Skin of body (tissue), 2 donors: Measurements from ENCODE around the gene HCAR1. TPM values are rescaled to one million over a fixed set of nuclear protein-coding genes. Genes with fewer than 3 reads are reported as not detected.
A peak's percentile ranks its signal among the peaks of the same experiment; 100 is the strongest.
"Not testable (repeated sequence)": the region's sequence is repeated elsewhere in the genome, so short reads cannot be mapped to it uniquely, and the experiment has no call there.

Experiments used
- DNase-seq: peaks from one replicate; lab custom pipeline; 2025; lab: John Stamatoyannopoulos, UW
- total RNA-seq: library from RNA; depleted of rRNA; stranded (reverse); fragments of >200 nt; gene quantifications from one replicate; pipeline ENCODE4 v1.2.3, GENCODE V29; 2014

Gene HCAR1
- total RNA-seq, 1 donor from 2014 or later = 1.9 TPM

DNA sequence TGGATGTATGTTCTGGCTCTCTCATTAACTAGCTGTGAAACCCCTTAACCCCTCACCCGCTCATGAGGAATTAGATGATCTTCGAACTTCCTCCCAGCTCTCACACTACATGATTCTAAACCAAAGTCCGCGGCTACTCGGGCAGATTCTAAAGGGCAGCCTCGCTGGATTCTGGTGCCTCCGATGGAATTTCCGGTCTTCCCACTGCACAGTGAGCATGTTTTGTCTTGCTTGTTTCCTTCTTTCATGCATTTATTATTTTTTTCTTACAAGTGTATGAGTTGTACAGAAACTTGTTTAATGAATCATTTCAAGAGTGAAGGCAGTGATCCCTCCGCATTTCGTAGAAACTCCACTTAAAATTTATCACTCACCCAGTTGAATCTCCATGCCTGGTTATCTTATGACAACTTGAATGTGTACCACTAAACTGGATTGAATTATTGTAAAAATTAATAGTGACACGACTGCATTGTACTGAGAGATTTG is 9.5 kb downstream of the HCAR1 start:
- DNase-seq = peak; percentile 14

DNA sequence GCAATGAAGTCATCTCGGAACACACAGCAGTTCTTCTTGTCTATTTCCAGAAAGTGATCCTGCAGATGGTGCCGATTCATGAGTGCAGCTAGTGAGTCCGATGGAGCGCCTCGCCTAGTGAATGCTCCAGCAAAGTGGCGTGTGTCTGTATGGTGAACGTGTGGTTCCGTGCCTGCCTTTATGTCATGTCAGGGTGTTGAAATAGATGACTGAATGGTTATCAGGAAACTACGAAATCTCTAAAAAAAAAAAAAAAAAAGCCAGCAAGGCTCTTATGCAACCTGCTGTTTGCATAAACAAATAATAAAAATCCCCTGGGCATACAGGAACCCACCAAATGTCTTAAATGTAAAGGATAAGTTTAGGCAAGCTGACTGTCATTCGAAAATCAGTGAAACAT is 14.0 kb downstream of the HCAR1 start, which contains the start of gene HCAR3:
Gene HCAR3, minus strand, starts transcription at position 154 of the 400 bp plus-strand sequence. Its CDS starts 74 bp downstream, at position 80.
- DNase-seq = not testable (repeated sequence)

DNA sequence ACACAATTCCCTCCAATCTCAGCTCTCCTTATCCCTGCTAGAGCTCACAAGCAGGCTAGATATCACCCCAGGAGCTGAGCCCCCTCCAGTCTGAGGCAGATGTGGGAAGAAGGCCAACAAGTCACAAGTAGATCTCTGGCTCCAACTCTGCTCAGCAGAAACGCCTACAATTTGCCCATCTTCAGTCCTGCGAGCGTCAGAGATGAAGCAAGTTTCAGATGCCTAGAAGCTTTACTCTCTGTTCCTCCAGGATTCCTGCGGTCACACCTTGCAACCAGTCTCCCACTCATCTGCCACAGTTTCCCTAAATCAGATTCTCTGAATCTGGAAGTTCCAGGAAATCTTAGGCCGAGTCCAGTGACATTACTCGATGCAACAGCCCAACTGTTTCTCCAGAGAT is 15.4 kb downstream of the HCAR1 start:
- not testable (repeated sequence) for DNase-seq

DNA sequence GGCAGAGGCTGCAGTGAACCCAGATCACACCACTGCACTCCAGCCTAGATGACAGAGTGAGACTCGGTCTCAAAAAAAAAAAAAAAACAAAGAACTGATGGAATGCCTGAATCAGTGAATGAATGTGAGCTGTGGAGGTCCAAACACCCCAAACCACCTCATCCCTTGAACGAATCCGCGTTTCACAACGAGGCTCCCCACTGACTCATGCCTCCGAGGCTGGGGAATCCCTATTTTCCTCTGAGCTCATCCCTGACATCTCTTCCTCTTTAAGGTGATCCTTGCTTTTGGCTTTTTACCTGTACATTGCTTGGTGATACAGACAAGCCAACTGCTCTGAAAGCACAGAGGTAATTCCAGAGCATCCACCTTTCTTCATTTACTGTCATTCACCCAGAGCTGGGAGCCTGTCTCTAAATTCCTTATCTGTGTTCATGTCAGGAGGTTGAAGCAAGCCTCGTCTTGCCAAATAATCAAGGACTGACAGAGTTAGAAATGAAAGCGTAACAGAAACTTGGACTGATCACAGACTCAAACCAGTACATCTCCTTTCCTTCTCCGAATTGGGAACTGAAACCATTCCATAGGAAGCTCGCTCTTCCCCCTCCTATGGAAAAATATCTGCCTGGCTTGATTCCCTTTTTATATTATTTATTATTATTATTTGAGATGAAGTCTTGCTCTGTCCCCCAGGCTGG is 17.0 kb downstream of the HCAR1 start:
- not testable (repeated sequence) for DNase-seq

DNA sequence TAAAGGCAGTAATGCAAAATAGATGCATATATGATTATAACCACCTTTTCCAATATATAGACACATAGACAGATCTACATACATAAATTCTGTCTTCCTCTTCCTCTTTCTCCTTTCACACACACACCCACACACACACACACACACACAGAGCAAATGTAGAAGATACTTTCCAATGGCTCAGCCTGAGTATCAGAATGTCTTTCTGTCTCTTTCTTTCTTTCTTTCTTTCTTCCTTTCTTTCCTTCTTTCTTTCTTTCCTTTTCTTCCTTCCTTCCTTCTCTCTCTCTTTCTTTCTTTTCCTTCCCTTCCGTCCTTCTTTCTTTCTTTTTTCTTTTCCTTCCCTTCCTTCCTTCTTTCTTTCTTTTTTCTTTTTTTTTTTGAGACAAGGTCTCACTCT is 19.4 kb downstream of the HCAR1 start:
- DNase-seq = not testable (repeated sequence)

DNA sequence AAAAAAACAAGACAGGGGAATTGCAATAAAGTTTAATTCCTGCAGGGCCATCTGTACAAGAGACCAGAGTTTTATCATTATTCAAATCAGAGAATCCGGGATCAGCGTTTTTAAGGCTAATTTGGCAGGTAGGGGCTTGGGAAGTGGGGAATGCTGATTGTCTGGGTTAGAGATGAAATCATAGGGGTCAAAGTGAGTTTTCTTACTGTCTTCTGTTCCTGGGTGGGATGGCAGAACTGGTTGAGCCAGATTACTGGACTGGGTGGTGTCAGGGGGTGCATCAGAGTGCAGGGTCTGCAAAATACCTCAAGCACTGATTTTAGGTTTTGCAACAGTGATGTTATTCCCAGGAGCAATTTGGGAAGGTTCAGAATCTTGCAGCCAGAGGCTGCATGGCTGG is 20.3 kb downstream of the HCAR1 start:
- not testable (repeated sequence) for DNase-seq

DNA sequence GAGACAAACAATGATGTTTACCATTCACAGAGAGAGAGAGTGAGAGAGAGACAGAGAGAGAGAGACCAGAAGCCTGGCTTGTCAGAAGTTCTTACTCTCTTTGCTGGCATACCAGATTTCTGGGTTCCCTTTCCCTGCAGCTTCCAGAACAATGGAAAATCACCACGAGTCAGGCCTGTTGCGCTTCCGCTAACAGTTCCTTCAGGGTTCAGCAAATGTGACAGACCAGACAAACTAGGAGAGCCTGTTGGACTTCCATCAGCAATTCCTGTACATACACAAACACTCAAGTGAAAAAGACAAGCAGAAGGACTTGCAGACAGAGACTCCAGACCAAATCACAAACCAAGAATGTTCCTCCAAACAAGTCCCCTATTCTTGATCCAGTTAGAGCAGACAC is 21.4 kb downstream of the HCAR1 start:
- DNase-seq = not testable (repeated sequence)

DNA sequence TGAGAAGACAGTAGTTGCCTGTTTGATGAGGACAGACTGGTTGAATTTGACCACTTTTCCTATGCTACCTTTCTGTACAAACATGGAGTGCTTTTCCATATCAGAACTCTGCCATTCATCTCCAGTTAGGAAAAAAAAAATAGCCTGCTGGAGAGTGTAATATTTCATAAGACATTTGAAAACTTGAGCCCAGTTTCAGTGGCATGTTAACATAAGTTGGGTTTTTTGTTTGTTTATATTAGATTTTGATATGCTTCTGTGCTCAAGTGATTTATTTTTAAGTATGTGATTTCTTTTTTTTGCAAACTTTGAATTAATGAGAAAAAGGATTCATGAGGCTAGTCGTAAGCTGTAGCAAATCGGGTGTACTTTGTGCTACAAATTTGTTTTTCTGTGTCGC is 26.8 kb downstream of the HCAR1 start:
- DNase-seq = not testable (repeated sequence)

DNA sequence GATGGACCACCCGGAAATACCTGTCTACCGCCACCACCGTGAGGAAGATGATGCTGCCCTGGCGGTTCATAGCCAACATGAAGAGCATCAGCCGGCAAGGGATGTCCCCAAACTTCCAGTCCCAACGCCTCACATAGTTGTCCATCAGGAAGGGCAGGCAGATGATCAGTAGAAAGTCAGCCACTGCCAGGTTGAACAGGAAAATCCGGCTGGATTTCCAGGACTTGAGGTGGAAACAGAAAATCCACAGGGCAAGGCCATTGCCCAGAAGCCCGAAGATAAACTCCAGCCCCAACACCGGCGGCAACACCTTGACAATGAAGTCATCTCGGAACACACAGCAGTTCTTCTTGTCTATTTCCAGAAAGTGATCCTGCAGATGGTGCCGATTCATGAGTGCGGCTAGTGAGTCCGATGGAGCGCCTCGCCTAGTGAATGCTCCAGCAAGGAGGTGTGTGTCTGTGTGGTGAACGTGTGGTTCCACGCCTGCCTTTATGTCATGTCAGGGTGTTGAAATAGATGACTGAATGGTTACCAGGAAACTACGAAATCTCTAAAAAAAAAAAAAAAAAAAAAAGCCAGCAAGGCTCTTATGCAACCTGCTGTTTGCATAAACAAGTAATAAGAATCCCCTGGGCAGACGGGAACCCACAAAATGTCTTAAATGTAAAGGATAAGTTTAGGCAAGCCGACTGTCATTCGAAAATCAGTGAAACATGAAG is 27.6 kb downstream of the HCAR1 start, which contains the start of gene HCAR2:
Gene HCAR2, minus strand, starts transcription at position 468 of the 722 bp plus-strand sequence. Its CDS starts 74 bp downstream, at position 394.
- DNase-seq = not testable (repeated sequence)

DNA sequence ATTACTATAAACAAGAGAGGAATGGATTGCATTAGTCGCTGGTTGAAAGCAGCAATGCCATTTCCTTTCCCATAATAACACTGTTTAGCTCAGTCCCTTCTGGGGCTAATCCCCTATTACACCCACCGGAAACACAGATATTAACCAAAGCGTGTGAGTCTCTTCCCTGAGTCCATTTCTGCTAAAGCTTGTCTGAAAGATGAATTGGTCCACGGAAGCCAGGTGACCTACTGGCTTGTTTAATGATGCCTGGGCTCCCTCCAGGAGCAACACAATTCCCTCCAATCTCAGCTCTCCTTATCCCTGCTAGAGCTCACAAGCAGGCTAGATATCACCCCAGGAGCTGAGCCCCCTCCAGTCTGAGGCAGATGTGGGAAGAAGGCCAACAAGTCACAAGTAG is 29.2 kb downstream of the HCAR1 start:
- not testable (repeated sequence) for DNase-seq

DNA sequence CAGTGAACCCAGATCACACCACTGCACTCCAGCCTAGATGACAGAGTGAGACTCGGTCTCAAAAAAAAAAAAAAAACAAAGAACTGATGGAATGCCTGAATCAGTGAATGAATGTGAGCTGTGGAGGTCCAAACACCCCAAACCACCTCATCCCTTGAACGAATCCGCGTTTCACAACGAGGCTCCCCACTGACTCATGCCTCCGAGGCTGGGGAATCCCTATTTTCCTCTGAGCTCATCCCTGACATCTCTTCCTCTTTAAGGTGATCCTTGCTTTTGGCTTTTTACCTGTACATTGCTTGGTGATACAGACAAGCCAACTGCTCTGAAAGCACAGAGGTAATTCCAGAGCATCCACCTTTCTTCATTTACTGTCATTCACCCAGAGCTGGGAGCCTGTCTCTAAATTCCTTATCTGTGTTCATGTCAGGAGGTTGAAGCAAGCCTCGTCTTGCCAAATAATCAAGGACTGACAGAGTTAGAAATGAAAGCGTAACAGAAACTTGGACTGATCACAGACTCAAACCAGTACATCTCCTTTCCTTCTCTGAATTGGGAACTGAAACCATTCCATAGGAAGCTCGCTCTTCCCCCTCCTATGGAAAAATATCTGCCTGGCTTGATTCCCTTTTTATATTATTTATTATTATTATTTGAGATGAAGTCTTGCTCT is 30.5 kb downstream of the HCAR1 start:
- not testable (repeated sequence) for DNase-seq

DNA sequence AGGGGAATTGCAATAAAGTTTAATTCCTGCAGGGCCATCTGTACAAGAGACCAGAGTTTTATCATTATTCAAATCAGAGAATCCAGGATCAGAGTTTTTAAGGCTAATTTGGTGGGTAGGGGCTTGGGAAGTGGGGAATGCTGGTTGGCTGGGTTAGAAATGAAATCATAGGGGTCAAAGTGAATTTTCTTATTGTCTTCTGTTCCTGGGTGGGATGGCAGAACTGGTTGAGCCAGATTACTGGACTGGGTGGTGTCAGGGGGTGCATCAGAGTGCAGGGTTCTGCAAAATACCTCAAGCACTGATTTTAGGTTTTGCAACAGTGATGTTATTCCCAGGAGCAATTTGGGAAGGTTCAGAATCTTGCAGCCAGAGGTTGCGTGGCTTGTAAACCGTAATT is 33.7 kb downstream of the HCAR1 start:
- not testable (repeated sequence) for DNase-seq

DNA sequence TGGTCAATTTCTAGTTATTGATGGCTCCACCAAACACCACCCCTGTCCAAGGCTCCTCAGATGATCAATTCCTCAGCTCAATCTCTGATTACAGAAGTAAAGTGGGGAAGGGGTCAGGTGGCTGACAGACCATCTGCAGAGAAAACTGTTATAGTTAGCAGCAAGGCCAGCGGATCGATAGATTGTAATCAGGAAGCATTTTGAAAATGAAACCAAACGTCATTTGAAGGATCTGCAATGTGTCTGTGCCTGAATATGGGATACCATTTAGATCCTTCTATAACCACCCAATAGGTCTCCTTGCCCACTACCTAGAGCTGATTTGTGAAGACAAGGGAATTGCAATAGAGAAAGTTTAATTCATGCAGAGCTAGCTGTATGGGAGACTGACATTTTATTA is 39.1 kb downstream of the HCAR1 start:
- DNase-seq = no peak

DNA sequence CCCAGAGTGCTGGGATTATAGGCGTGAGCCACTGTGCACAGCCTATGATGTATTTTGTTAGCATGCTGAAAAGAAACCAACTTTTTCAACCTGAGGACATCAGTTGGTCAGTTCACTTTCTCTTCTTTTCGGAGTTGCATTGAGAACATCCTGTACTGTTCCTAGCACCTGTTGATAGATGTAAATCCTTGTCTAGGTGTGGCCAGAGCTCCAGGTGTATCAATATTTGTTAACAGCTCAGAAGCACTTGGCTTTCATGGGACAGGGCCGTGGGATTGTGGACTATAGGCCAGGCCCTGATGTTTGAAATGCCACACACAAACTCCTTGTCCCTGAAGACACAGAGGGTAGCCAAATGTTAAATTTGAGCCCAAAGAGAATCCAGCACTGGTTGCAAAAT is 42.4 kb downstream of the HCAR1 start:
- no peak for DNase-seq

DNA sequence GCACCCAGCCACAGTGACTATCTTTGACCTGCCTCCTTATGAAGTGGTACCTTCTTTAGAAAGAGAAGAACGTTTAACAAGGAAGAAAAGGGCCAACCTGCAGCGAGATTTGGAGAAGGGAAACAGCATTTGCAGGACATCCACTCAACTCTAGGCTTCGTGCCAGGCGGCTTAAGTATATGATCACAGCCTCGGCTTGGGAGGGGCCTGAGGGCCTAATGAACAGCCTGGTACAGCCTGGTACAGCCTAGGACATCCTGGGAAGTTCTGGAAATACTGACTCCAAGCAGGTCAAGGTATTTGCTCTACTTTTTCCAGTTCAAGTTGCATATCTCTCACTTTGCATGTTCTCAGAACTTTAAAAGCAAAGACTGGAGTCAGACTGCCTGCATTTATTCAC is 43.6 kb downstream of the HCAR1 start:
- DNase-seq = no peak

DNA sequence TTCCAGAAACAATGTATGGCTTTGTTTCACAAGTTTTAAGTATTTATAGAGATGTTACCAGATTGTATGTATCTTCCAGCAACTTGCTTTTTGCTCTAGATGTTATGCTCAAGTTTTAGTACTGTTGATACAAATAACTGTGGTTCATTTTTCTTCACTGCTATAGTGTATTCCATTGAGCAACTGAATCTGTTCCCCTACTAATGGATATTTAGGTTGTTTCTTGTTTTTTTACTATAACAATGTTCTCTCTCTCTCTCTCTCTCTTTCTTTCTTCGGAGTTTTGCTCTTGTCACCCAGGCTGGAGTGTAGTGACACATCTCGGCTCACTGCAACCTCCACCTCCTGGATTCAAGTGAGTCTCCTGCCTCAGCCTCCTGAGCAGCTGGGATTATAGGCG is 44.1 kb downstream of the HCAR1 start:
- no peak for DNase-seq

DNA sequence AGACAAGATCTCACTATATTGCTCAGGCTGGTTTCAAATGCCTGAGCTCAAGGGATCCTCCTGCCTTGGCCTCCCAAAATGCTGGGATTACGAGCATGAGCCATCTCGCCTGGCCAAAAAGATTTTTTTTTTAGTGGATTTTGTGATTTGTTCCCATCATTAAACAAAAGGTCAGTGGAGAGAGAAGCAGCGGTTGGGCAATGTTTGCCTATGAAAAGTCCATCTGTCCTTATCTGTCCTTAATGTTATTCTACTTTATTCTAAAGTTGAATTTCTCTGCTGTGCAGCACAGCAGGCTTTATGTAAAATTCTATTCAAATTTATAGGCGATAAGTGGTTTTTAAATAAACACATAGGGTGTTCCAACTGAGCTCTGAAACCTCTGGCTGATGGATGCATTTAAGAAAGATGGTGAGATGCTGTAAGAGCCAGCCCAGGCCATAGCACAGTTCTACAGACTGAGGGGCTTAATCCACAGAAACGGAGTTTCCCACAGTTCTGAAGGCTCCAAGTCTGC is 46.3 kb downstream of the HCAR1 start:
- no peak for DNase-seq

DNA sequence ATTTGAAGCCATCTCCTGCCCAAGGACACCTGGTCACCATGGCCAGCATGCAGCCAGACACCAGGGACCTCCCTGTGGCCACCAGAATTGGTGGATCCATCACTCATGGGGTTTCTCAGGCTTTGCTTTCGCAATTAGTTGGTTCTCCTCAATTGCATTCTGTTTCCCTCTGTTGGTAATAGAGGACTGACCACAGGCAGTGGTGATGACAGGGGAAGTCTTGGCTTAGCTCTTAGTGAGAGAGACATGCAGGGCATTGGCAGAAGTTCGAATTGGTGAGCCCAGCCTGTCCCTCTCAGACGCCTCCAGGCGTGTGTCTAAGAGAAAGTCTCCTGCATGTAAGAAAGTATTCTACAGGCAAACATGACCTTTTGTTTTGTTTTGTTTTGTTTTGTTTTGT is 48.8 kb downstream of the HCAR1 start:
- DNase-seq = no peak

DNA sequence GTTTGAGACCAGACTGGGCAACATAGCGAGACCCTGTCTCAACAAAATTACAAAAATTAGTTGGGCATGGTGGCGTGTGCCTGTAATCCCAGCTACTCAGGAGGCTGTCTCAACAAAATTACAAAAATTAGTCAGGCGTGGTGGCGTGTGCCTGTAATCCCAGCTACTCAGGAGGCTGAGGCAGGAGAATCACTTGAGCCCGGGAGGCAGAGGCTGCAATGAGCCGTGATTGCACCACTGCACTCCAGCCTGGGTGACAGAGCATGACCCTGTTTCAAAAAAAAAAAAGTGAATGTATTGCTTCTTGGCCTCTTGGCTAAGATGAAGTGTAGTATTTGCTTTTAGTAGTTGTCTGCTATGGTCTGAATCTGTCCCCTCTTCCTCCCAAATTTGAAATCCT is 49.7 kb downstream of the HCAR1 start:
- not testable (repeated sequence) for DNase-seq

DNA sequence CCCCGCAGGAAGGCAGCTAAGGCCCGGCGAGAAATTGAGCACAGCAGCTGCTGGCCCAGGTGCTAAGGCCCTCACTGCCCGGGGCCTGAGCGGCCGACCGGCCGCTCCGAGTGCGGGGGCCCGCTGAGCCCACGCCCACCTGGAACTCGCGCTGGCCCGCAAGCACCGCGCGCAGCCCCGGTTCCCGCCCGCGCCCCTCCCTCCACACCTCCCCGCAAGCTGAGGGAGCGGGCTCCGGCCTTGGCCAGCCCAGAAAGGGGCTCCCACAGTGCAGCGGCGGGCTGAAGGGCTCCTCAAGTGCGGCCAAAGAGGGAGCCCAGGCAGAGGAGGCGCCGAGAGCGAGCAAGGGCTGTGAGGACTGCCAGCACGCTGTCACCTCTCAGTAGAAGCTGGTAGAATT is 53.9 kb downstream of the HCAR1 start:
- DNase-seq = not testable (repeated sequence)
